Measurements from ENCODE around the gene PEPD.

DNA sequence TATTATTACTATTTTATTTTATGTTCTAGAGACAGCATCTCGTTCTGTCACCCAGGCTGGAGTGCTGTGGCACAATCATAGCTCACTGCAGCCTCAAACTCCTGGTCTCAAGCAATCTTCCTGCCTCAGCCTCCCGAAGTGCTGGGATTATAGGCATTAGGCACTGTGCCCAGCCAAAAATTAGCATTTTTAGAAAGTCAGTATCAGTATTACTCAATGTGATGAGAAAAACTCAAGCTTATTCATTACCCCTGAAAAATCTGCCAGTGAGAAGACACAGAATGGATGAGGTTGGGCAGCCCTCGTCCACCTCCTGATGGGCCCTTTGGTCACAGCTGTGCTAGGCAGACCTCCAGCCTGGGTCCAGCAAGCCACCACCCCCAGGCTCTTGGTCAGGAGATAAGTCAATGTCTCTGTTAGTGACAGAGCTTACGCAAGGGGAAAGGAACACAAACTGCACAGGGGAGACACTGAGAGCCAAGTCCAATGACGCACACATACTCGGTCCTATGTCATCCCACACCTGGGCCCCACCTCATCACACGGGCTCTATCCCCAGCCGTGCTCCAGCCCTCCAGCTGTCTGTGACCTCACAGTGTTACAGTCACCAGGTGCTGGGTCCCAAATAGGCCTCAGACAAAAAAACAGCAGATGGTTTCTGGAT lies 19.8 kb downstream of the PEPD start:
- TF ChIP-seq, protein P1, sequence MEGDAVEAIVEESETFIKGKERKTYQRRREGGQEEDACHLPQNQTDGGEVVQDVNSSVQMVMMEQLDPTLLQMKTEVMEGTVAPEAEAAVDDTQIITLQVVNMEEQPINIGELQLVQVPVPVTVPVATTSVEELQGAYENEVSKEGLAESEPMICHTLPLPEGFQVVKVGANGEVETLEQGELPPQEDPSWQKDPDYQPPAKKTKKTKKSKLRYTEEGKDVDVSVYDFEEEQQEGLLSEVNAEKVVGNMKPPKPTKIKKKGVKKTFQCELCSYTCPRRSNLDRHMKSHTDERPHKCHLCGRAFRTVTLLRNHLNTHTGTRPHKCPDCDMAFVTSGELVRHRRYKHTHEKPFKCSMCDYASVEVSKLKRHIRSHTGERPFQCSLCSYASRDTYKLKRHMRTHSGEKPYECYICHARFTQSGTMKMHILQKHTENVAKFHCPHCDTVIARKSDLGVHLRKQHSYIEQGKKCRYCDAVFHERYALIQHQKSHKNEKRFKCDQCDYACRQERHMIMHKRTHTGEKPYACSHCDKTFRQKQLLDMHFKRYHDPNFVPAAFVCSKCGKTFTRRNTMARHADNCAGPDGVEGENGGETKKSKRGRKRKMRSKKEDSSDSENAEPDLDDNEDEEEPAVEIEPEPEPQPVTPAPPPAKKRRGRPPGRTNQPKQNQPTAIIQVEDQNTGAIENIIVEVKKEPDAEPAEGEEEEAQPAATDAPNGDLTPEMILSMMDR (IDR thresholded peaks at IDR 0.05), result no peak
- TF ChIP-seq EP300 (IDR thresholded peaks at IDR 0.05) (no peak), POLR2A (IDR thresholded peaks at IDR 0.05) (no peak)

All from tibial nerve (tissue), 4 donors.